ENCODE data around the gene TAS1R3.

Gene TAS1R3

DNA sequence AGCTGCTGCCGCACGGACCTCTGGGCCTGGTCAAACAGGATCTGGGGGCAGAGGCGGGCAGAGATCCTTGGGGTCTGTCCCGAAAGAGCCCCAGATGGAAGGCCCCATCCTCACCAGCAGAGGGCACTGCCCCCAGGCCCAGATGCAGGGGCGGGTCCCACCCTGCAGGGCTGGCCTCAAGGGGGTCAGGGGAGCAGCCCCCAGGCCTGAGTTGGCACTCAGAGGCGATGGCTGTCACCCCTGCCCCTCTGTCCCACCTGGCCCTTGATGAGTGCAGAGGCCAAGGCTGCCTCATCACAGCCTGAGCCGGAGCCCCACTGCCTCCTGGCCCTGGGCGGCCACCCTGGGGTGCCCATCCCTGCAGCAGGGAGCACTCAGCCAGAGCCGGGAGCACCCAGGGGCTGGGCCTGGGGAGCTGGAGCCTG, 29.1 kb upstream of the TAS1R3 start:
- CTCF ChIA-PET: interaction anchor here (2.1 kb wide), 1 partner anchor 9 kb away, joined by 5 read pairs; no protein-coding TSS in a partner anchor
- H3K4me3 Mint-ChIP-seq: no peak overlapping the region
- no peaks in the 10 kb centered on the region for H3K27me3 Mint-ChIP-seq
- H3K36me3 Mint-ChIP-seq: peaks cover 2% of the 10 kb centered on the region
- peaks cover 19% of the 10 kb centered on the region for H3K4me1 Mint-ChIP-seq
- no peaks in the 10 kb centered on the region for H3K9me3 Mint-ChIP-seq
- H3K27ac Mint-ChIP-seq: no peak overlapping the region
- DNase-seq: peak; percentile 40

- H3K4me3 Mint-ChIP-seq: no peak overlapping the region
These were observed 28.1 kb upstream of the TAS1R3 start for GRCh38 chr1:1302951-1303509.

GRCh38 chr1:1303736-1304135, 27.3 kb upstream of the TAS1R3 start:
- H3K27ac Mint-ChIP-seq: no peak overlapping the region
- no peak overlapping the region for H3K4me3 Mint-ChIP-seq
- H3K9me3 Mint-ChIP-seq: no peaks in the 10 kb centered on the region
- H3K27me3 Mint-ChIP-seq: no peaks in the 10 kb centered on the region
- peaks cover 19% of the 10 kb centered on the region for H3K4me1 Mint-ChIP-seq
- H3K36me3 Mint-ChIP-seq: no peaks in the 10 kb centered on the region
- DNase-seq: no peak
- CTCF ChIA-PET: interaction anchor here (1.5 to 1.6 kb wide), 2 partner anchors 61 to 182 kb away, joined by 4 read pairs; no protein-coding TSS in a partner anchor

More at GRCh38 chr1:1302951-1303509, 28.1 kb upstream of the TAS1R3 start:
- H3K4me1 Mint-ChIP-seq: peaks cover 19% of the 10 kb centered on the region
- no peak for DNase-seq
- H3K9me3 Mint-ChIP-seq: no peaks in the 10 kb centered on the region
- no peaks in the 10 kb centered on the region for H3K27me3 Mint-ChIP-seq
- CTCF ChIA-PET: interaction anchor here (1.6 kb wide), 1 partner anchor 181 kb away, joined by 4 read pairs; no protein-coding TSS in a partner anchor
- H3K36me3 Mint-ChIP-seq: peaks cover 1% of the 10 kb centered on the region
- no peak overlapping the region for H3K27ac Mint-ChIP-seq

DNA sequence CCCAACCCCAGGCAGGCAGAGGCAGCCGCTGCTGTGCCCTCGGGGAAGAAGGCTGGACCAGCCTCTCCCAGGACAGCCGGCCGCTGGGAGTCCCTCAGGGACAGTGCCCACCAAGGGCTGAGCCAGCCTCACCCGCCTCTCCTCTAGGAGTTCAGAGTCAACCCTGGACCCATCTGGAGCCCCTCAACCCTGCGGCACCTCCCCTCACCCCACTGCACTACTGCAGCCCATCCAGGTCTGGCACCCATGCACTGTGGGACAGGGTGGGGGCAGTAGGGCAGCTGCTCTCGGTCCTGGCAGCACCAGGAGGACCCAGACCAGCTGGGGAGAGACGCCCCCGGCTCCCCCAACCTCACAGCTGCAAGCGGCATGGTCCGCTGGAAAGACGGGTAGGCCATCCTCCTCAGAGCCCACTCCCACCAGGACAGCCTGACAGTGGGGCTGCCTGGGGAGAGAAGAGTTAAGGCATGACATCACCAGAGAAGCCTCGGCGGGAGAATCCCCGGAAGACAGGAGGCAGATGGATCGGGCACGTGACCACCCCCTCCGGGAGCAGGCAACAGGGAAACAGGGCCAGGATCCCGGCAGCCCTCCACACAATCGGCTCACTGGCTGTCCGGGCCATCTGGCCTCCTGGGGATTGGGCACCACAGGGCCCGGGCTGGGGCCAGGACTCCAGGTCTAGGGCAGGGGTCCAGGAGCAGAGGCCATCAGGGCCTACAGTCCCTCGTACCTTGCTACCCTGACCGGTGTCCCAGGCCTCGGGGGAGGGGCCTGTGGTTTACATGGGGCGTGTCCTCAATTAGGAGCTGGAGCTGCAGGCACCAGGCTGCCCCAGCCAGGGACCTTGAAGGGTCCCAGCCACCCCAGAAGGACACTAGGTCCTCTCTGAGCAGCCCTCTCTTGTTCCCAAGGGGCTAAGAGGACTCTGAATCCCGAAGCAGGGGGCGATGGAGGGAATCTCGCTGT, 26.5 kb upstream of the TAS1R3 start:
- Mint-ChIP-seq H3K36me3 (no peaks in the 10 kb centered on the region), H3K4me1 (peaks cover 21% of the 10 kb centered on the region), H3K27me3 (no peaks in the 10 kb centered on the region), H3K27ac (peak overlapping the region; percentile 93), H3K4me3 (peak overlapping the region; percentile 89), H3K9me3 (no peaks in the 10 kb centered on the region)
- CTCF ChIA-PET: interaction anchor here (0.7 to 1.6 kb wide), 10 partner anchors 9 to 321 kb away, joined by 3 to 12 read pairs (median 4); partner anchors contain the start of gene AURKAIP1
- no peak for DNase-seq

DNA sequence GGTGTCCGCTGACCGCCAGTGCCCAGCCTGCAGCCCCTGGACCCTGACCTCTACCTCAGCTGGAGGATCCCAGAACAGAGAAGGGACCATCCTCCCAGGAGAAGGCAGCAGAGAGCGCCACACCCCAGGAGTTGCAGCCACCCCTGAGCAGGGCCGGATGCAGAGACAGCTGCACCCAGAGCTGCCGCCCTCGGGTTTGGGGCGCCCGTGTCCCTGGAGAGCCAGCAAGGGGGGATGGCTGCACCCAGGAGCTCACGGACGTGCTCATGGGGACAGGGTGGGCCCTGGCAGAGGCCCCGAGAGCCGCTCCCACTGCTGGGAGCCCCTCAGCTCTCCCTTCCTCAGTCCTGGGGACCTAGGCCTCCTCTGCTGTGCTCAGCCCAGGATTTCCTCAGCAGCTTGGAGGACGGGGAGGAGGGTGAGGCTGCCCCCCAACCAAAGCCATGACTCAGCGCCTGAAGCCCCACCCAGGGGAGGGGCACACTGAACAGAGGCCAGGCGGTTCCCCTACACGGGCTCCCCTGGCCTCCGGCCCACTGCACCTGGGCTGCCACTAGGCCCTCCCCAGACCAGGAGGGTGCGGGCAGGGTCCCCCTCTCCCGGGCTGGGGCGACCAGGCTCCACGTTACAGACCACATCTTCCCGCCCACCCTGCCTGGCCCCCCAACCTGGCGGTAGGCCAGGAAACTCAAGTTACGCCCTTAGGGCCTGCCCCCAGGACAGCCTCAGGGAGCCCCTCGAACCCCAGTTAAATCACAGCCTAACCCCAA, 25.6 kb upstream of the TAS1R3 start:
- H3K36me3 Mint-ChIP-seq: no peaks in the 10 kb centered on the region
- H3K4me1 Mint-ChIP-seq: peaks cover 26% of the 10 kb centered on the region
- no peaks in the 10 kb centered on the region for H3K27me3 Mint-ChIP-seq
- H3K27ac Mint-ChIP-seq: peak overlapping the region; percentile 93
- peak overlapping the region; percentile 89 for H3K4me3 Mint-ChIP-seq
- CTCF ChIA-PET: interaction anchor here (0.7 to 1.5 kb wide), 9 partner anchors 9 to 322 kb away, joined by 3 to 12 read pairs (median 3); partner anchors contain the start of gene AURKAIP1
- no peaks in the 10 kb centered on the region for H3K9me3 Mint-ChIP-seq
- peak; percentile 86 for DNase-seq

DNA sequence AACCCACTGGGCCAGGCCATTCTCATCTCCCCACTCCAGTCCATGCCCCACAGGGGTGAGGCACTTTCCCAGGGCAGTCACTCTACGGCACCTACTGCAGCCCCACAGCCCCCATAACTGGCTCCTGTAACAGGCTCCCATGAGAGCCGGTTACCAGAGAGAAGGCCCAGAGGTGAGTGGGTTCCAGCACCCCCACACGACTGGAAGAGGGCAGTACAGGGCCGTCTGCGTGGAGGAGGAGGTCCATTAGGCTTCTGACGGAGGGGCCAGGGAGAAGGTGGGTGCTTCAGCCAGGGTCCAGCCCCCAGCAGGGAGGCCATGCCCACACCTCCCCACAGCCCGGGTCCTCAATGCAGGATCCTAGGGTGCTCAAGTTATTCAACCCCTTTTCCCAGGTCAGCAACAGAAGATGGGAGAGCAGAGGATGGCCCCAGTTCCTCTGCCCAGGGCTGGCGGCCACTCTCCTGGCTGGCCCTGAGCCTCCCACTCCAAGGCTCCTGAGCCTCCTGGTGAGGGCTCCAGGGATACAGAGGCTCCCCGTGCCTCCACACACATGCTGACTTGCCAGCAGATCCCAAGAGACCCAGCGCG, 24.9 kb upstream of the TAS1R3 start:
- peak; percentile 52 for DNase-seq
- Mint-ChIP-seq H3K27ac (peak overlapping the region; percentile 93), H3K4me1 (peaks cover 26% of the 10 kb centered on the region), H3K27me3 (no peaks in the 10 kb centered on the region), H3K9me3 (no peaks in the 10 kb centered on the region), H3K4me3 (peak overlapping the region; percentile 89), H3K36me3 (peaks cover 3% of the 10 kb centered on the region)
- CTCF ChIA-PET: interaction anchor here (1.1 to 1.3 kb wide), 3 partner anchors 66 to 323 kb away, joined by 3 to 12 read pairs (median 7); partner anchors contain the start of gene AURKAIP1

DNA sequence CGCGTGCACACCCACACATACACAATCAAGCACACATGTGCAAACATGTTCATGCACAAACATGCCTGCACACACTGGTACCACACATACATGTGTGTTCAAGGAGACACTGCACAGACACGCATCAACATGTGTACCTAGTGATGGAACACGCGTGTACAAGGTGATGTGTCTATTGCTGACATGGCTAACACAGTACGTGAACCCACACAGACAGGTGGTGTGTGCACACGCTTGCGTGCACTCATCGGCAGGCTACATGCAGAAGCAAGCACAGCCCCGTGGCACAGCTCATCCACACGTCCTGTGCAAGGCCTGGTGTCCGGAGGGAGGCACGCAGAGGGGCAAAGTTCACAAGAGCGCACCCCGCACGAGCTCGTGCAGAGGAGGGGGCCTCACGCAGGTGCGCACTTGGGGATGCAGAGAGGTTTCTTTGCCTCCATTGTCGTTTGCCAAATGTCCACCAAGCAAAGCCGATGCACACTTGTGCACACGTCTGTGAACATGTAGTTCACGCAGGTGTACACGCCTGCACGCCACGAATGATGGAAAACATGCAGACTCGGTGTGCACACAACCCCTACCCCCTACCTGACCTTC, 24.3 kb upstream of the TAS1R3 start:
- CTCF ChIA-PET: interaction anchor here (0.5 kb wide), 1 partner anchor 289 kb away, joined by 3 read pairs; no protein-coding TSS in a partner anchor
- peaks cover 3% of the 10 kb centered on the region for H3K36me3 Mint-ChIP-seq

DNA sequence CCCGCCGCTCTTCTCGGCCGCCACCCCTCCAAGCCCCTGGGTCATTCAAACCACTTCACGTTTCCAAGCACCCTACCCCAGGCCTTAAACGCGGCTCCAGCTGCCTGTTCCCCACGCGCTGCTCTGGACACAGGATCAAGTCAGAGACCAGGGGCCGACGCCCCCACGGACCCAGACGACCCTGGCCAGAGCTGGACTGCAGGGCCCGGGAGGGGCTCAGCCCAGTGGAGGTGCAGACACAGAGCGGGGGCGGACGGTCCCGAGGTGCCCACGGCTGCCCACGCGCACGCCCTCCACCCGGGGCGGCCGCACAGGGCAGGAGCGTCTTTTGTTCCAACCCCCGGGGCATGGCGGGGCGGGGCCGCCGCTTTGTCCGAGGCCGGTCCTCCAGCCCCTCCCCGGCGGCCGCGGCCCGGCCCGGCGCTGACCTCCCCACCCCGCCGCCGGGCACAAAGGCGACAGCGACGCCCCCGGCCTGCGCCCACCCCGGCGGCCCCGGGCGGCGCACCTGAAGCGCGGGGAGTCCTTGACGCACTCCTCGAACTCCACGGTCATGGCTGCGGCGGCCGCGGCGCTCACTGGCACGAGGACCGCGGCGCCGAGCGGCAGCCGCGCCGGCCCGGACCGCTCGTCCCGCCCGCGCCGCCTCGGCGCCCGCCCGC, 23.7 kb upstream of the TAS1R3 start:
- peaks cover 26% of the 10 kb centered on the region for H3K4me1 Mint-ChIP-seq
- peak overlapping the region; percentile 93 for H3K27ac Mint-ChIP-seq
- CTCF ChIA-PET: interaction anchor here (0.5 kb wide), 1 partner anchor 290 kb away, joined by 3 read pairs; no protein-coding TSS in a partner anchor
- H3K4me3 Mint-ChIP-seq: peak overlapping the region; percentile 89
- peaks cover 3% of the 10 kb centered on the region for H3K36me3 Mint-ChIP-seq
- no peak for DNase-seq
- H3K27me3 Mint-ChIP-seq: no peaks in the 10 kb centered on the region
- H3K9me3 Mint-ChIP-seq: no peaks in the 10 kb centered on the region

More for the DNA sequence above, 24.3 kb upstream of the TAS1R3 start:
- H3K4me3 Mint-ChIP-seq: peak overlapping the region; percentile 89
- H3K4me1 Mint-ChIP-seq: peaks cover 26% of the 10 kb centered on the region
- peak overlapping the region; percentile 93 for H3K27ac Mint-ChIP-seq
- H3K27me3 Mint-ChIP-seq: no peaks in the 10 kb centered on the region
- H3K9me3 Mint-ChIP-seq: no peaks in the 10 kb centered on the region
- DNase-seq: no peak

DNA sequence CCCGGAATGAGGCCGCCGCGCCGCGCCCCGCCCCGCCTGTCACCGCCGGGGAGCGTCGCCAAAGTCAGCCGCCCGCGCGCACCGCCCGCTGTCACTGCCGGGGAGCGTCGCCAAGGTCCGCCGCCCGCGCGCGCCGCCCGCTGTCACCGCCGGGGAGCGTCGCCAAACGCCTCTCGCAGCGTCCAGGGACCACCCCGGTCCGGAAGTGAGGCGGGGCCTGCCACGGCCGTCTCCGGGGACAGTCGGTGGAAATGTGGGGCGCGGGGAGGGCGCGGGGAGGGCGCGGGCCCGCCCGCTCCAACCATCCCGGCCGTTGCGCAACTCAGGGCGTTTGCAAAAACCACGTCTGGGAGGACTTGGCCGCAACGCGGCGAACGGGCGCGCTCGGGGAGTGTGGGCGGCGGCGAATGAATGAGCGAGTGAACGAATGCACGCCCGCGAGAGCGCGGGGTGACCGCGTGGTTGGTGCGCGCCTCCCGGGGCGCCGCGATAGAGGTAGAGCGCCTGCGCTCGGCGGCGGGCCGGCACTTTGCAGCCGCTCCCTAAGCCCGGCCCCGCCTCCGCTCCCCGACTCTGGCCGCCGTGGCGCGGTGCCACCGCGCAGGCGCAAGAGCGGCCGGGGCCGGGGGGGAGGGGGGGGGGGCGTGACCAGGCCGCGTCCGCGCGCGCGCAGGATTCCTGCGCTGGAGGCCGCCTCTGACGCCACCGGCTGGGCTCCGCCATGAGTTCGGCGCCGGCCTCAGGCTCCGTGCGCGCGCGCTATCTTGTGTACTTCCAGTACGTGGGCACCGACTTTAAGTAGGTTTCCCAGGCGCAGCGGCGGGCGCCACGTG, 22.9 kb upstream of the TAS1R3 start, which contains the start of the genes ACAP3 and PUSL1:
Gene ACAP3 (minus strand): TSS at position 8 of the 833 bp plus-strand sequence. CDS start 115 bp downstream, outside the sequence.
Gene PUSL1 (plus strand): TSS at position 675 of the 833 bp plus-strand sequence. CDS start 47 bp downstream, at position 722.
- peak; percentile 89 for DNase-seq
- Mint-ChIP-seq H3K27ac (peak within 1 kb of the TSS; percentile 93), H3K36me3 (peaks cover 8% of the 10 kb centered on the region), H3K9me3 (no peaks in the 10 kb centered on the region), H3K4me1 (peaks cover 26% of the 10 kb centered on the region), H3K27me3 (no peaks in the 10 kb centered on the region), H3K4me3 (peak within 1 kb of the TSS; percentile 89)
- CTCF ChIA-PET: no interaction called here

DNA sequence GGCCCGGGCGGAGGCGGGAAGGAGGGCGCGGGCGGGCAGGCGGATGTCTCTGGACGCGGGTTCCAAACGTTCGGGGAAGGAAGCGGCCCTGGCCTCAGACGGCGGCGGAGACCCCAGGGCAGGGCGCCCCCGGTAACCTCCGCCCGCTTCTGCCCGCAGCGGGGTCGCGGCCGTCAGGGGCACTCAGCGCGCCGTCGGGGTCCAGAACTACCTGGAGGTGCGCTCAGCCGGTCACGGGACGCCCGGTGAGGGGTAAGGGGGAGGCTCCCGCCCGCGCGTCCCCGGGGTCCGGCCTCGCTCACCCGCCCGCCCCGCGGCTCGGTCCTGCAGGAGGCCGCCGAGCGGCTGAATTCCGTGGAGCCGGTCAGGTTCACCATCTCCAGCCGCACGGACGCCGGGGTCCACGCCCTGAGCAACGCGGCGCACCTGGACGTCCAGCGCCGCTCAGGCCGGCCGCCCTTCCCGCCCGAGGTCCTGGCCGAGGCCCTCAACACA, 22.3 kb upstream of the TAS1R3 start:
- no peak for DNase-seq
- Mint-ChIP-seq H3K27me3 (no peaks in the 10 kb centered on the region), H3K36me3 (peaks cover 11% of the 10 kb centered on the region), H3K27ac (peak overlapping the region; percentile 89), H3K4me1 (peaks cover 26% of the 10 kb centered on the region), H3K4me3 (peak overlapping the region; percentile 84), H3K9me3 (no peaks in the 10 kb centered on the region)
- CTCF ChIA-PET: no interaction called here

- CTCF ChIA-PET: no interaction called here
- Mint-ChIP-seq H3K4me3 (peak overlapping the region; percentile 76), H3K9me3 (no peaks in the 10 kb centered on the region), H3K36me3 (peaks cover 11% of the 10 kb centered on the region), H3K27me3 (no peaks in the 10 kb centered on the region), H3K27ac (peak overlapping the region; percentile 83), H3K4me1 (peaks cover 25% of the 10 kb centered on the region)
- peak; percentile 34 for DNase-seq
These were observed 21.6 kb upstream of the TAS1R3 start for GRCh38 chr1:1309251-1310108.

Data from activated naive CD4-positive, alpha-beta T cell treated with anti-CD3 and anti-CD28 coated beads, Interleukin-2, amount 10 ng/mL, durations not matched to agents 7 days and 5 days (primary cell).